ENCODE measurements around the gene TMUB1. TPM values are rescaled to one million over a fixed set of nuclear protein-coding genes. Genes with fewer than 3 reads are reported as not detected.

TMUB1 gene
- total RNA-seq, 1 experiment from 2014 or later: 44.2 TPM

- Histone ChIP-seq H3K27me3 (no peaks in the 10 kb centered on the region), H3K36me3 (peaks cover 34% of the 10 kb centered on the region), H3K27ac (no peak overlapping the region), H3K9me3 (replicated peaks) (no peaks in the 10 kb centered on the region), H3K4me3 (no peak overlapping the region), H3K4me1 (peaks cover 3% of the 10 kb centered on the region; the same call in 1 of the 2 replicates)
- no peak for DNase-seq
These were observed 41.2 kb upstream of the TMUB1 start for GRCh38 chr7:151124481-151124880.

GRCh38 chr7:151123822-151124464, 40.6 kb upstream of the TMUB1 start:
- no peaks in the 10 kb centered on the region for H3K9me3 ChIP-seq (replicated peaks)
- peaks cover 39% of the 10 kb centered on the region for H3K36me3 ChIP-seq
- no peaks in the 10 kb centered on the region; the same call in 1 of the 2 replicates for H3K4me1 ChIP-seq
- H3K4me3 ChIP-seq: no peak overlapping the region
- DNase-seq: peak; percentile 78 to 90
- no peaks in the 10 kb centered on the region for H3K27me3 ChIP-seq
- H3K27ac ChIP-seq: no peak overlapping the region

- DNase-seq: no peak
- Histone ChIP-seq H3K36me3 (peaks cover 38% of the 10 kb centered on the region), H3K9me3 (replicated peaks) (no peaks in the 10 kb centered on the region), H3K27ac (no peak overlapping the region), H3K4me1 (no peaks in the 10 kb centered on the region), H3K4me3 (no peak overlapping the region), H3K27me3 (no peaks in the 10 kb centered on the region)
These were observed 40.0 kb upstream of the TMUB1 start for GRCh38 chr7:151123158-151123821.

- DNase-seq: no peak
- H3K36me3 ChIP-seq: peaks cover 38% of the 10 kb centered on the region
- no peaks in the 10 kb centered on the region for H3K9me3 ChIP-seq (replicated peaks)
- H3K27ac ChIP-seq: no peak overlapping the region
- no peaks in the 10 kb centered on the region for H3K4me1 ChIP-seq
- H3K4me3 ChIP-seq: no peak overlapping the region
- no peaks in the 10 kb centered on the region for H3K27me3 ChIP-seq
These were observed 39.5 kb upstream of the TMUB1 start for GRCh38 chr7:151122796-151123157.

GRCh38 chr7:151122276-151122675, 39.0 kb upstream of the TMUB1 start:
- Histone ChIP-seq H3K36me3 (peaks cover 41% of the 10 kb centered on the region), H3K4me3 (no peak overlapping the region), H3K27me3 (no peaks in the 10 kb centered on the region), H3K9me3 (replicated peaks) (no peaks in the 10 kb centered on the region), H3K27ac (no peak overlapping the region), H3K4me1 (no peaks in the 10 kb centered on the region)
- DNase-seq: no peak

- Histone ChIP-seq H3K27ac (no peak overlapping the region), H3K4me1 (no peaks in the 10 kb centered on the region), H3K4me3 (no peak overlapping the region), H3K36me3 (peaks cover 42% of the 10 kb centered on the region), H3K27me3 (no peaks in the 10 kb centered on the region), H3K9me3 (replicated peaks) (no peaks in the 10 kb centered on the region)
- DNase-seq: no peak
These were observed 38.3 kb upstream of the TMUB1 start for GRCh38 chr7:151121380-151122170.

- Histone ChIP-seq H3K36me3 (peaks cover 42% of the 10 kb centered on the region), H3K4me1 (no peaks in the 10 kb centered on the region), H3K4me3 (no peak overlapping the region), H3K27me3 (no peaks in the 10 kb centered on the region), H3K27ac (no peak overlapping the region), H3K9me3 (replicated peaks) (no peaks in the 10 kb centered on the region)
- no peak for DNase-seq
These were observed 37.6 kb upstream of the TMUB1 start for GRCh38 chr7:151120896-151121295.

- no peak overlapping the region for H3K27ac ChIP-seq
- H3K36me3 ChIP-seq: peaks cover 34% of the 10 kb centered on the region
- no peak for DNase-seq
- no peak overlapping the region for H3K4me3 ChIP-seq
- H3K9me3 ChIP-seq (replicated peaks): no peaks in the 10 kb centered on the region
- no peaks in the 10 kb centered on the region for H3K4me1 ChIP-seq
- no peaks in the 10 kb centered on the region for H3K27me3 ChIP-seq
These were observed 36.6 kb upstream of the TMUB1 start for GRCh38 chr7:151119902-151120301.

GRCh38 chr7:151119055-151119415, 35.7 kb upstream of the TMUB1 start:
- DNase-seq: no peak
- Histone ChIP-seq H3K36me3 (peaks cover 29% of the 10 kb centered on the region), H3K4me3 (no peak overlapping the region), H3K27ac (no peak overlapping the region), H3K9me3 (replicated peaks) (no peaks in the 10 kb centered on the region), H3K27me3 (no peaks in the 10 kb centered on the region), H3K4me1 (no peaks in the 10 kb centered on the region)

- H3K4me1 ChIP-seq: no peaks in the 10 kb centered on the region
- H3K4me3 ChIP-seq: no peak overlapping the region
- H3K9me3 ChIP-seq (replicated peaks): no peaks in the 10 kb centered on the region
- no peak overlapping the region for H3K27ac ChIP-seq
- DNase-seq: no peak
- peaks cover 25% of the 10 kb centered on the region for H3K36me3 ChIP-seq
- no peaks in the 10 kb centered on the region for H3K27me3 ChIP-seq
These were observed 35.1 kb upstream of the TMUB1 start for GRCh38 chr7:151118108-151119054.

GRCh38 chr7:151117565-151117964, 34.3 kb upstream of the TMUB1 start:
- no peak for DNase-seq
- Histone ChIP-seq H3K36me3 (peaks cover 22% of the 10 kb centered on the region), H3K27me3 (no peaks in the 10 kb centered on the region), H3K4me3 (no peak overlapping the region), H3K4me1 (no peaks in the 10 kb centered on the region), H3K27ac (no peak overlapping the region), H3K9me3 (replicated peaks) (no peaks in the 10 kb centered on the region)

GRCh38 chr7:151116603-151117440, 33.5 kb upstream of the TMUB1 start:
- H3K36me3 ChIP-seq: peaks cover 22% of the 10 kb centered on the region

GRCh38 chr7:151115836-151116418, 32.6 kb upstream of the TMUB1 start:
- H3K27ac ChIP-seq: no peak overlapping the region

More at GRCh38 chr7:151116603-151117440, 33.5 kb upstream of the TMUB1 start:
- Histone ChIP-seq H3K9me3 (replicated peaks) (no peaks in the 10 kb centered on the region), H3K27ac (no peak overlapping the region), H3K4me3 (no peak overlapping the region), H3K4me1 (no peaks in the 10 kb centered on the region), H3K27me3 (no peaks in the 10 kb centered on the region)
- no peak for DNase-seq

More at GRCh38 chr7:151115836-151116418, 32.6 kb upstream of the TMUB1 start:
- H3K9me3 ChIP-seq (replicated peaks): no peaks in the 10 kb centered on the region
- no peaks in the 10 kb centered on the region for H3K27me3 ChIP-seq
- no peak overlapping the region for H3K4me3 ChIP-seq
- no peaks in the 10 kb centered on the region for H3K4me1 ChIP-seq
- H3K36me3 ChIP-seq: peaks cover 22% of the 10 kb centered on the region
- no peak for DNase-seq
